Adrenal gland (tissue), 12 donors: Measurements from ENCODE around the gene RABL3. TPM values are rescaled to one million over a fixed set of nuclear protein-coding genes. Genes with fewer than 3 reads are reported as not detected.

Experiments
- DNase-seq, 7 donors: peaks; one replicate each; pipeline ENCODE4 v3.0.0-alpha.2; 2019 to 2020
- H3K27ac ChIP-seq, 5 donors: fragments of 200-600 bp; sonication (generic) in 4 of 5; 1 replicate in 3 of 5; 2 replicates in 2 of 5; pipeline versions ENCODE4 v1.5.1 to v1.8.0; 2016 to 2020; ENCODE audit warnings: mild to moderate bottlenecking in 1 of 5
- H3K27me3 ChIP-seq: fragments of 200-600 bp; 2 replicates; pipeline ENCODE4 v1.8.0; 2021
- H3K36me3 ChIP-seq, 2 donors: fragments of 200-600 bp; replicated peaks in 1 of 2; 1 replicate in 1 of 2; 2 replicates in 1 of 2; pipeline versions ENCODE4 v1.5.1 to v1.8.0; 2018 to 2022
- H3K4me1 ChIP-seq, 2 donors: fragments of 200-600 bp; replicated peaks in 1 of 2; 1 replicate in 1 of 2; 2 replicates in 1 of 2; pipeline versions ENCODE4 v1.5.1 to v1.8.0; 2018 to 2021
- H3K4me3 ChIP-seq, 4 donors: fragments of 200-600 bp; sonication (generic) in 3 of 4; one replicate each; pipeline ENCODE4 v1.5.1; 2016 to 2018
- H3K9me3 ChIP-seq, 3 donors: fragments of 200-600 bp; sonication (generic) in 1 of 3; replicated peaks in 1 of 3; 1 replicate in 2 of 3; 2 replicates in 1 of 3; pipeline versions ENCODE4 v1.5.1 to v1.8.0; 2016 to 2021
- POLR2A ChIP-seq, 2 donors: fragments of 450-650 bp; IDR thresholded peaks; one replicate each; pipeline ENCODE4 v1.6.1; 2017; ENCODE audit warnings: antibody characterized with exemption in 2 of 2, mild to moderate bottlenecking in 2 of 2, moderate library complexity in 1 of 2
- WGBS, 4 donors: extraction: QIAGEN DNeasy Blood & Tissue Kit in 2 of 4; methylation state at CpG; one replicate each; pipeline versions ENCODE4 v1.1.5 to v1.1.7; 2013 to 2017; 5-methylcytosine and 5-hydroxymethylcytosine counted together
- intact Hi-C, 2 donors: fragments of 100-400 bp; cut with DNase I; formaldehyde crosslinking; loops; one replicate each; pipeline versions ENCODE4 v1.14.1 to v1.15.0; 2022 to 2023
- polyA plus RNA-seq, 3 donors: library from polyadenylated mRNA; stranded (reverse); fragments of 200-250 nt in 2 of 3; fragments of 350-450 nt in 1 of 3; fragmentation: Illumina TruSeq in 1 of 3; extraction: RNeasy Lipid Tissue Mini Kit (QIAGEN cat#74804) in 1 of 3; gene quantifications; one replicate each; pipeline ENCODE4 v1.2.3, GENCODE V29; 2013 to 2014
- small RNA-seq, 2 donors: library from RNA; depleted of rRNA; stranded (forward); fragments of <200 nt; gene quantifications; one replicate each; pipeline ENCODE3, GENCODE V24; 2016
- total RNA-seq, 9 donors: library from RNA; depleted of rRNA in 4 of 9; stranded (reverse); fragments of >200 nt in 4 of 9; fragments of 120-200 nt in 1 of 9; fragmentation: NEBNext Ultra II Directional in 1 of 9; extraction: Animal tissue kit (Norgen Biotek cat#: 25700) in 1 of 9; gene quantifications; one replicate each; pipeline versions ENCODE4 v1.1.0 to v1.2.4, GENCODE V29; 2013 to 2023
- TF ChIP-seq, protein P1 (sequence below), 6 experiments: fragments of 450-650 bp in 4 of 6; fragments of 200-600 bp in 2 of 6; sonication (generic) in 1 of 6; IDR thresholded peaks; 1 replicate in 5 of 6; 2 replicates in 1 of 6; pipeline versions ENCODE4 v1.5.1 to v1.8.0; 2016 to 2021; ENCODE audit warnings: antibody characterized with exemption in 6 of 6, mild to moderate bottlenecking in 2 of 6, moderate library complexity in 1 of 6
- donor health status: healthy with polysubstance abuse.
- donor health status: Bipolar disorder and iron deficiency.
- donor health status: DM: yes; HTN: yes; CAD: no.
- donor health status: DM: no; HTN: no; CAD: no.
- donor health status: DM: no; HTN: no; CAD: no.
- donor health status: DM: yes; HTN: yes; CAD: no.

The RABL3 gene
- total and polyA plus RNA-seq, 12 donors: 5.8 to 94.2 (median 47.5) TPM

GRCh38 chr3:120636795-120637401, 105.4 kb downstream of the RABL3 start:
- Histone ChIP-seq H3K4me3 (no peak overlapping the region), H3K9me3 (no peaks in the 10 kb centered on the region), H3K36me3 (no peaks in the 10 kb centered on the region), H3K27ac (no peak overlapping the region), H3K27me3 (no peaks in the 10 kb centered on the region), H3K4me1 (no peaks in the 10 kb centered on the region)
- DNase-seq: no peak
- WGBS, 4 donors: 47 to 59% (median 55%) methylated on average over 2 of the region's 2 CpGs
- intact Hi-C loops: no loop called here
- no peak for TF ChIP-seq POLR2A (IDR thresholded peaks at IDR 0.05)
- TF ChIP-seq, protein P1, sequence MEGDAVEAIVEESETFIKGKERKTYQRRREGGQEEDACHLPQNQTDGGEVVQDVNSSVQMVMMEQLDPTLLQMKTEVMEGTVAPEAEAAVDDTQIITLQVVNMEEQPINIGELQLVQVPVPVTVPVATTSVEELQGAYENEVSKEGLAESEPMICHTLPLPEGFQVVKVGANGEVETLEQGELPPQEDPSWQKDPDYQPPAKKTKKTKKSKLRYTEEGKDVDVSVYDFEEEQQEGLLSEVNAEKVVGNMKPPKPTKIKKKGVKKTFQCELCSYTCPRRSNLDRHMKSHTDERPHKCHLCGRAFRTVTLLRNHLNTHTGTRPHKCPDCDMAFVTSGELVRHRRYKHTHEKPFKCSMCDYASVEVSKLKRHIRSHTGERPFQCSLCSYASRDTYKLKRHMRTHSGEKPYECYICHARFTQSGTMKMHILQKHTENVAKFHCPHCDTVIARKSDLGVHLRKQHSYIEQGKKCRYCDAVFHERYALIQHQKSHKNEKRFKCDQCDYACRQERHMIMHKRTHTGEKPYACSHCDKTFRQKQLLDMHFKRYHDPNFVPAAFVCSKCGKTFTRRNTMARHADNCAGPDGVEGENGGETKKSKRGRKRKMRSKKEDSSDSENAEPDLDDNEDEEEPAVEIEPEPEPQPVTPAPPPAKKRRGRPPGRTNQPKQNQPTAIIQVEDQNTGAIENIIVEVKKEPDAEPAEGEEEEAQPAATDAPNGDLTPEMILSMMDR (IDR thresholded peaks at IDR 0.05): no peak

Small RNA genes within 50 kb of the gene (small RNA-seq; reads per million reads assigned to genes)
- 0 reads per million in 2 donors for gene MTCO1P29
- 0 reads per million in 2 donors for gene MTCO2P29

Other genes with a start within 250 kb of the RABL3 start
- 100 to 1,000 TPM; 141 to 606 (median 333) TPM for gene NDUFB4, start 146.2 kb downstream of the RABL3 start, total RNA-seq
- gene NDUFB4, start 146.2 kb downstream of the RABL3 start, polyA plus RNA-seq: 100 to 1,000 TPM; 208 to 905 (median 762) TPM
- 1 to 10 TPM in 4 of 9 donors, under 1 TPM in 4, not detected in 1; 0.32 to 2.2 (median 1.2) TPM for gene HGD, start 60.3 kb downstream of the RABL3 start, total RNA-seq
- 1 to 10 TPM in 1 of 3 donors, under 1 TPM in 2; 0.56 to 1.1 (median 0.71) TPM for gene HGD, start 60.3 kb downstream of the RABL3 start, polyA plus RNA-seq
- 10 to 100 TPM; 11.6 to 37.3 (median 25.6) TPM for gene GTF2E1, start 228 bp upstream of the RABL3 start, total RNA-seq
- 10 to 100 TPM; 10.2 to 29.0 (median 15.2) TPM for gene GTF2E1, start 228 bp upstream of the RABL3 start, polyA plus RNA-seq
- 1 to 10 TPM in 6 of 9 donors, under 1 TPM in 3; 0.60 to 8.4 (median 2.9) TPM for gene STXBP5L, start 165.7 kb upstream of the RABL3 start, total RNA-seq
- gene STXBP5L, start 165.7 kb upstream of the RABL3 start, polyA plus RNA-seq: 1 to 10 TPM; 1.0 to 1.8 (median 1.5) TPM